GM19467 (cell line): ENCODE data around the gene CUL9.

Experiments used
- ATAC-seq: cut with Tn5 transposase; IDR thresholded peaks from one replicate; pipeline ENCODE4 v1.9.1; 2021; ENCODE audit warnings: mild to moderate bottlenecking, moderate library complexity; ENCODE audit not compliant: unreplicated experiment

The CUL9 gene

DNA sequence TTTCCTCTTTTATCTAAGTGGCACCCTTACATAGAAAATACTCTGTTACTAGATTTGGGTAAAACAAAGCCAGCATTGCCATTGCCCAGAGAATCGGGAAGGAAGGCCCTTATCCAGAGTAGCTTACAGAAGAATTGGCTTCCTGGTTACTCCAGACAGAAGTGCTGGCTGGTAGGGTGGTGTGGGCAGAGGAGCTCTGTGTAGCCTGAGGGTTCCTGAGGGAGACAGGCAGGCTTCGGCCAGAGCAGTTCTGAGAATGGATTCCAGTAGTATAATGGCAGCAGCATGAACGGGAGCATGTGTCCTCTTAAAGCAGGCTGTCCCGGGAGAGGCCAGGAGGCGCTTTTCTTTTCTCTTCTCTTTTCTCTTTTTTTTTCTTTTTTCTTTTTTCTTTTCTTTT is 11.9 kb downstream of the CUL9 start:
- no peak for ATAC-seq

- ATAC-seq, result no peak
These were observed 14.3 kb downstream of the CUL9 start for GRCh38 chr6:43196337-43196736.

DNA sequence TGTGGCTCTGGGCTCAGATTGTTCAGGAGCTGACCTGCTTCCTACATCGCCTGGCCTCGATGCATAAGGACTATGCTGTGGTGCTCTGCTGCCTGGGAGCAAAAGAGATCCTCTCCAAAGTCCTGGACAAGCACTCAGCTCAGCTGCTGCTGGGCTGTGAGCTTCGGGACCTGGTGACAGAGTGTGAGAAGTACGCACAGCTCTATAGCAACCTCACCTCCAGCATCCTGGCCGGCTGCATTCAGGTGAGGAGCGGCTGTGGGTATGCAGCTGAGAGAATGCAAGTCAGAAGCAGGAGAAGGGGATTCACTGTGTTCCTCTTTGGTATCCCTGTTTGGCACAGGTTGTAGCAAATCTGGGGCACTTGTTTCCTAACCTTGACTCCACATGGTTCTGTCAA is 17.9 kb downstream of the CUL9 start:
- ATAC-seq, result no peak

- no peak for ATAC-seq
These were observed 18.5 kb downstream of the CUL9 start for GRCh38 chr6:43200541-43200940.

GRCh38 chr6:43202451-43202850 is 20.5 kb downstream of the CUL9 start:
- no peak for ATAC-seq

GRCh38 chr6:43203029-43203717 is 21.2 kb downstream of the CUL9 start:
- no peak for ATAC-seq

DNA sequence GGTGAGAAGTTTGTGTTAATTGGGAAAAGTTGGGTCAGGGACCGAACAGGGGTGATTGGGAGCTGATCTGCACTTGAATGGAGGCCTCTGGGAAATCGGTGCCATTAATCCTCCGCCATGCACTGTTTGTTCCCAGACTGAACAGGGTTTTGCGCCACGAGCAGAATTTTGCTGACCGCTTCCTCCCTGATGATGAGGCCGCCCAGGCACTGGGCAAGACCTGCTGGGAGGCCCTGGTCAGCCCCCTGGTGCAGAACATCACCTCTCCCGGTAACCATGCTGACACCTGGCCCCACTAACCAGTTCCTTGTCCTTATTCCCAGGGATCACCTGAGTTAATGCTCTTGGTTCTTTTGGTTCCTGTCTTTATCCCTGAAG is 21.7 kb downstream of the CUL9 start:
- ATAC-seq, result no peak

- ATAC-seq, result no peak
These were observed 22.5 kb downstream of the CUL9 start for GRCh38 chr6:43204271-43205105.

GRCh38 chr6:43205849-43206248 is 23.9 kb downstream of the CUL9 start:
- no peak for ATAC-seq

DNA sequence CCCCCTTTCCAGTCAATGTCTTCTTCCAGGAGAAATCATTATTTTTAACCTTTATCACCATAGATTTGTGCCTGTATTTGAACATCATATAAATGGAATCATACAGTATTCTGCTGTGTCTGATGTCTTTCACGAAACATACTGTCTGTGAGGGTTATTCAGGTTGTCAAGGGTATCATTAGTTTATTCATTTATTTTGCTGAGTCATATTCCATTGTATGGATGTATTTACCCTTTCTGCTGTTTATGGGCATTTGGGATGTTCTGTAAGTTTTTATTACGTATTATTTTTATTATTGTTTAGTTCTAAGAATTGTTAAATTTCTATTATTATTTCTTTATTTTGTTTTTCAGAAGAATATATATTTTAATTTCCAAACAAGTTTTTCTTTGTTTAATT is 25.3 kb downstream of the CUL9 start:
- no peak for ATAC-seq

- no peak for ATAC-seq
These were observed 30.0 kb downstream of the CUL9 start for GRCh38 chr6:43211955-43212354.

- no peak for ATAC-seq
These were observed 31.4 kb downstream of the CUL9 start for GRCh38 chr6:43213431-43213830.

- ATAC-seq, result no peak
These were observed 33.1 kb downstream of the CUL9 start for GRCh38 chr6:43215066-43215465.

DNA sequence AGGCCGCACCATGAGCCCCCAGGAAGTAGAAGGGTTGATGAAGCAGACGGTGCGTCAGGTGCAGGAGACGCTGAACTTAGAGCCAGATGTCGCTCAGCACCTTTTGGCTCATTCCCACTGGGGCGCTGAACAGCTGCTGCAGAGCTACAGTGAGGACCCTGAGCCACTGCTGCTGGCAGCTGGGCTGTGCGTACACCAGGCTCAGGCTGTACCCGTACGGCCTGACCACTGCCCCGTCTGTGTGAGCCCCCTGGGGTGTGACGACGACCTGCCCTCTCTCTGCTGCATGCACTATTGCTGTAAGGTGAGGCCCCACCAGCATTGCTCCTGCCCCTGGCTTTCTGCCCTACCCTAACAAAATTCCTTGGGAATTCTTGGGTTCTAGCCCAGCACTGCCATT is 34.2 kb downstream of the CUL9 start:
- ATAC-seq, result no peak

DNA sequence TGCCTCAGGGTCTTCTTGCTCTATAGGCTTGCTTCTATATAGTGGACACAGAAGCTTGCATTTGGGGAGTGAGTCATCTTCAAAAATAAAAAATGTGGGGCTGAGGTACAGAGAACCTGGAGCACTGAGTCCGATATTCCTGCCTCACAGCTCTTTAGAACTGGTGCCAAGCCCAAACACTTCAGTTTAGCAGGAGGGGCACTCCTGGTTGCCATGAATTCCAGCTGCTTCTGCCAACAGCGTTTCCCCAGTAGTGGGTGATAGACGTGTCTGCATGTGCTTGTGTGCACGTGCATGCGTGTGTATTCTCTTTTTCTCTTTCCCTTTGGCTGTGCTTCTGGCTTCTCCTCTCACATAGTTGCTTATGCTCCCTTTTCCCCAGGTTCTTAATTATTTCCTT is 35.4 kb downstream of the CUL9 start:
- ATAC-seq, result no peak

DNA sequence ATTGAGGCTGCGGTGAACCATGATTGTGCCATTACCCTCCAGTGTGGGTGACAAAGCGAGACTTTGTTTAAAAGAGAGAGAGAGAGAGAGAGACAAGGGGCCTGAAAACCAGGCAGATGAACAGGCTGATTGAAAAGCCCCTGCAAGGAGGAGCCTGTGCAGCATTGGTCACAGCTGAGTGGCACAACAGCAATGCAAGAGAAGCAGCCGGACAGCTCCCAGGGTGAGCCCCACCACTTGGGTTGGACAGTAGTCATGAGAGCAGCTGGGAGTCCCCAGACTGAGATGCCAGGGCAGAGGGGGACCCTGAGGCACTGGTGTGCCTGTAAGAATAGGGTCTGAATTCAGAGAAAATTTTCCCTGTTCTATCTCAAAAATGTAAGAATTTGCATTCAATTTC is 37.1 kb downstream of the CUL9 start:
- no peak for ATAC-seq

GRCh38 chr6:43219814-43220213 is 37.8 kb downstream of the CUL9 start:
- ATAC-seq, result no peak

GRCh38 chr6:43220439-43220951 is 38.5 kb downstream of the CUL9 start:
- no peak for ATAC-seq

DNA sequence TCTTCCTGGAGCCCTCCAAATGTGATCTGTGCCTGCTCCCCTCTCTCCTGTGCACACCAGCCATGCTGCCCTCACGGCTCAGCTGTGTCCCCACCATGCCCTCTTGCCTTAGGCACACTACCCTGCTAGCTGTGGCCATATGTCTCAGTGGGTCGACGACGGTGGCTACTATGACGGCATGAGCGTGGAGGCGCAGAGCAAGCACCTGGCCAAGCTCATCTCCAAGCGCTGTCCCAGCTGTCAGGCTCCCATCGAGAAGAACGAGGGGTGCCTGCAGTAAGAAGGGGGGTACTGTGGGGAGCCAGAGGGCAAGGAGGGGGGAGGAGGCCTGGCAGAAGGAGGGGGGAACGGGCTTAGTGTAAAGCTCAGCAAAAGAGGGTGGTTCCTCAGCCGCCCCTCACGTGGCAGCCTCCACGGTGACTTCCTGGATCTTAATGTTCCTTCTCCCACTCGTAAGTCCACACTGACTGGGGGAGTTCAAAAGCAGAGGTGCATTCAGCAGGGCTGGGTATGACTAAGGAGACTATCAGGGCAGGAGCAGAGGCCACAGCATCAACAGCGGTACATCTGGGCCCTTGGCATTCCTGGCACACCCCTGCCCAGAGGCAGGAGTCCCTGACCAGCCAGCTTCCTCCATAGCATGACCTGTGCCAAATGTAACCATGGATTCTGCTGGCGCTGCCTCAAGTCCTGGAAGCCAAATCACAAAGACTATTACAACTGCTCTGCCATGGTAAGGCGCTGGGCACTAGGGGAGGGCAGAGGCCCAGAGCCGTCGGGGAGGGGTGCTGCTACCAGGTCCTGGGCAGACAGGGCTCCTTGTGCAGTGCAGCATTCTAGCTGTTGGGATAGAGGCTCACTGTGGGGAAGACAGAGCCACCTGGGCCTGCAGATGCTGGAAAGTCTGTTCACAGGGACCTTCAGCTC is 39.3 kb downstream of the CUL9 start:
- no peak for ATAC-seq

- no peak for ATAC-seq
These were observed 40.5 kb downstream of the CUL9 start for GRCh38 chr6:43222418-43223059.

DNA sequence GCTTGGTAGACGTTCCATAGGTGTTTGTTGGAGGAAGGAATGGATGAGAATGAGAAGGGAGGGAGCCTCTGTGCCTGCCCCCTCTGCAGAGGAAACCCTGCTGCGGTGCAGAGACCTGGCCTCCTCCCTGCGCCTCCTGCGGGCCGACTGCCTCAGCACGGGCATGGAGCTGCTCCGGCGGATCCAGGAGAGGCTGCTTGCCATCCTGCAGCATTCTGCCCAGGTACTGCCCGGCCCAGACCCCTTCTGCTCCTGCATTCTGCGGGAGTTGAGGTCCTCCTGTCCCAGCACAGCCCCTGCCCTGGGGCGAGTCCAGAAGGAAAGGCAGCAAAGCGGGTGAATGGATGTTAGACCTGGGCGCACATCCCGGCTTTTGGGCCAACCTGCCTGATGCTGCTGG is 41.2 kb downstream of the CUL9 start:
- ATAC-seq, result no peak
